Stimulated activated CD8-positive, alpha-beta memory T cell treated with anti-CD3 and anti-CD28 coated beads, Interleukin-15, amount 100 ng/mL, for 1 hour (primary cell): ENCODE data around the gene PNMA8C.
"Not testable (repeated sequence)": the region's sequence is repeated elsewhere in the genome, so short reads cannot be mapped to it uniquely, and the experiment has no call there.

Source experiments
- DNase-seq: peaks from one replicate; pipeline ENCODE4 v3.0.0-alpha.2; 2020; ENCODE audit warnings: low read depth

Gene PNMA8C

DNA sequence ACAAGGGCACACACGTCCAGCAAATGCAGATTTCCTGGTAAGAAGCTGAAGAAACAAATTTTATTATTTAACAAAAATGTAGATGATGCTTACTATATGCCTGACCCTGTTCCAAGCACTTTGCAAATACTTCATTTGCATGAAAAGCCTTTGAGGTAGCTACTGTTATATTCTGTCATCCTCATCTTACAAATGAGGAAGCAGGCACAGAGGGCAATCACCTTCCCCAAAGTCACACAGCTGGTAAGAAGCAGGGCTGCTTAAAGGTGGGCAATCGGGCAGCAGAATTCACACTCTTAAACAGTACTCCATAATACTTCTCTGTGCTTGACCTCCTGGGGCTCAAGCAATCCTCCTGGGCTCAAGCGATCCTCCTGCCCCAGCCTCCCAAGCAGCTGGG lies 18.3 kb upstream of the PNMA8C start:
- no peak for DNase-seq

DNA sequence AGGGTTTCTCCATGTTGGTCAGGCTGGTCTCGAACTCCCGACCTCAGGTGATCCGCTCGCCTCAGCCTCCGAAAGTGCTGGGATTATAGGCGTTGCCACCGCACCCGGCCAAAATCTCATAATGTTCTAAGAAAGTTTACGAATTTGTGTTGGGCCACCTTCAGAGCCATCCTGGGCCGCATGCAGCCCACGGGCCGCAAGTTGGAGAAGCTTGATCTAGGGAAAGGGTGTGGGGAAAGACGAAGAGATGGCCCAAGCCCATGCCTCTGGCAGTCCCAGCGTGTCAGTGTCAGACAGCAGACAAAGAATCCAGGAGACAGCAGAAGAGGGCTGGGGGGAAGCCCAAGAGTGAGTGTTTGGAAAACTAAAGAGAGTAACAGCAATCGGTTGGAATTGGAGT lies 17.3 kb upstream of the PNMA8C start:
- DNase-seq: no peak

DNA sequence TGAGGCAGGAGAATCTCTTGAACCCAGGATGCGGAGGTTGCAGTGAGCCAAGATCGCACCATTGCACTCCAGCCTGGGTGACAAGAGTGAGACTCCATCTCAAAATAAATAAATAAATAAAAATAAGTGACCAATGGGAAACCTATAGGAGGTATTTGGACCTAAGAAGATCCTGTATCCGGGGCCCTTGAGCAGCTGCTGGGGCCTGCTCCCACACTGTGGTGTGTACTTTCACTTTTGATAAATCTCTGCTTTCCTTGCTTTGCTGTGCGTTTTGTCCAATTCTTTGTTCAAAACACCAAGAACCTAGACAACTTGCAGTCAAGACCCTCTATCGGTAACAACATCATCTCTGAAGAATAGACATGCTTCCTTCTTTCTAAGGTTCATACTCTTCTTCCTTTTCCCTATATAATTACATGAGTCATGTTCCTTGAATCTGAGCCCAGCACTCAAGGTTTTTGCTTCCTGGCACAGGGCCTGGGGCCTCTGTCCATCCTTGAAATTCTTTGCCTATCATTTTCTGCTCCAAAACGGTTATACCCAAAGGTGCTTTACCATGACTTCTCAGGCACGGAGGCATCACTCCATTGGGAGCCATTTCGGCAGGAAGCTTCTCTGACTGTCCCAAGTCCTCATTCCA lies 14.2 kb upstream of the PNMA8C start:
- no peak for DNase-seq

DNA sequence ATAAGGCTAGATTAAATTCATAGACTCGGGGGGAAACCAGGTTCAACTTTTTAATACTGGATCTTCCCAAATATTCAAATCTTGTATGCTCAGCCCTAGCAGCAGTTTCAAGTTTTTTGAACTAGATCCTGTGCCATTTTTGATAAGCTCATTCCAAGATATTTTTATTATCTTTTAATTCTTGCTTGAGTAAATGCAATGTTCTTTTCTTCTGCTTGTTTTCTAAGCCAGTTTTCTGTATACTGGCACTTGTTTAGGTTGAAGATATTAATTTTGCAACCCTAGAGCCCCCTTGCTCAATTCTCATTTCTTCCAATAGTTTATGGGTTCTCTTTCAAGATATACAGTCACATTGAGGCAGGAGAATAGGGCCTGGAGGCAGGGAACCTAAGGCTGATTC lies 13.1 kb upstream of the PNMA8C start:
- DNase-seq: no peak

DNA sequence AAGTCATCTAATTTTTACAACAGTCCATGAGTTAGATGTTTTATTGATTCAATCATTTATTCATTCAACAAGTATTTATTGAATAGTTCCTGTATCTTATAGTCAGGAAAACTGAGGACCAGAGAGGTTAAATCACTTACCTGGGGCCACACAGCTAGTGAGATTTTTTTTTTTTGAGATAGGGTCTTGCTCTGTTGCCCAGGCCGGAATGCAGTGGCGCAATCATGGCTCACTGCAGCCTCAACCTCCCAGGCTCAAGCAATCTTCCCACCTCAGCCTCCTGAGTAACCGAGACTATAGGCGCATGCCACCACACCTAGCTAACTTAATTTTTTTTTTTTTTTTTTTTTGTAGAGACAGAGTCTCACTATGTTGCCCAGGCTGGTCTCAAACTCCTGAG lies 7.0 kb upstream of the PNMA8C start:
- not testable (repeated sequence) for DNase-seq

DNA sequence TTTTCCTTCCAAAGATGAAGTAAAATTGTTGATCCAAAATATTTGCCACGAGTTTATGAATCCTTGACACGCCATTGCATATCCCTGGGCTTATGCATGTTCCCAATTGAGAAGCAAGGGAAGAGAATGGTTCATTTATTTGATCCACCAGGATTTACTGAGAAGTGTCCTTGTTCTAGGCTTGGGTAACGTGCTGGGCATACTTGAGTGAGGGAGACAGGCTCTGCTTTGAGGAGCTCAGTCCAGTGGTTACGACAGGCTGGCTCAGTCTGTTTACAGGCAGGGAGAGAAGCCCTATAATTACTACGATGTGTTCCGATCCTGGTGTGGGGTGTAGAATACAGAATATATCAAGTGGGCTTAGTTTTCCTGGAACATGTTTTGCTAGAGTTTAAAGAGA lies 6.3 kb upstream of the PNMA8C start:
- DNase-seq: no peak

DNA sequence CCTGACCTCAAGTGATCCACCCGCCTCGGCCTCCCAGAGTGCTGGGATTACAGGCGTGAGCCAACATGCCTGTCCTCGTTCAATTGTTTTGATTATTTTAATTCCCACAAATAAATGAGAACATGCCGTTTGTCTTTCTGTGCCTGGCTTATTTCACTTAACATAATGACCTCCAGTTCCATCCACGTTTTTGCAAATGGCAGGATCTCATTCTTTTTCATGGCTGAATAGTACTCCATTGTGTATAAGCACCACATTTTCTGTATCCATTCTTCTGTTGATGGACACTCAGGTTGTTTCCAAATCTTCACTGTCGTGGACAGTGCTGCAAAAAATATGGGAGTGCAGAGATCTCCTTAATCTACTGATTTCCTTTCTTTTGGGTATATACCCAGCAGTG lies 4.7 kb upstream of the PNMA8C start:
- DNase-seq: not testable (repeated sequence)

DNA sequence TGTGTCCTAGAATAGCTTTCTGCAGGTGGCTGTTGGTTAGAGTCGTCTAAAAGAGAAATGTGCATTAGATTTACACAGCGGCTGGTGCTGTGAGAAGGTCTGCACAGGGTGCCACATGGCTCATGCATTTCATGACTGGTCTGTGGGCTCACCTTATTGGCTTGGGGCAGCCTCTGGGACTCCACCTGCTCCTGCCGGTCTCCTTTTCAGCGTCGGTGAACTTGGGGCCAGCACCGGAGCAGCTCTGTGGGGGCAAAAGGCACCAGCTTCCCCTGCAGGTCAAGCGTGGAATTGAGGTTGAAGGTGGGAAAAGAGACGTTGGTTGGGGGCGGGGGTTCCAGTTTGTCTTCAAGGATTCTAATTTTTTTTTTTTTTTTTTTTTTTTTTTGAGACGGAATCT lies 3.1 kb upstream of the PNMA8C start:
- no peak for DNase-seq

DNA sequence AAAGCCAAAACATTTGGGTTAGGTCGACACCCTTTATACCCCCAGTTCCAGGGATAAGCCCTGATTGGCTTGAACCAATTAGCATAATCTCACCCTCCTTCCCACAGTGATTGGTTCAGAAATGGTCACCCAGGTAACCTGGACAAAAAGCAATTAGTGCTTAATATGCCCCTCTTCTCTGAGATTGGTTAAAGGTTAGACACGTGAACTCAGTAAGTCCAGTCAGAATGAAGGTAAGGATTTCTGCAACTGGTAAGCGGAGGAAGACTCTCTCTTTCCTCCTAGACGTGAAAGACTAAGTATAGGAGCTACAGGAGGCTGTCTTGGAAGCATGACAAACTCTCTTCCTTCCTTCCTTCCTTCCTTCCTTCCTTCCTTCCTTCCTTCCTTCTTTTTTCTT lies 1.3 kb upstream of the PNMA8C start:
- no peak for DNase-seq

DNA sequence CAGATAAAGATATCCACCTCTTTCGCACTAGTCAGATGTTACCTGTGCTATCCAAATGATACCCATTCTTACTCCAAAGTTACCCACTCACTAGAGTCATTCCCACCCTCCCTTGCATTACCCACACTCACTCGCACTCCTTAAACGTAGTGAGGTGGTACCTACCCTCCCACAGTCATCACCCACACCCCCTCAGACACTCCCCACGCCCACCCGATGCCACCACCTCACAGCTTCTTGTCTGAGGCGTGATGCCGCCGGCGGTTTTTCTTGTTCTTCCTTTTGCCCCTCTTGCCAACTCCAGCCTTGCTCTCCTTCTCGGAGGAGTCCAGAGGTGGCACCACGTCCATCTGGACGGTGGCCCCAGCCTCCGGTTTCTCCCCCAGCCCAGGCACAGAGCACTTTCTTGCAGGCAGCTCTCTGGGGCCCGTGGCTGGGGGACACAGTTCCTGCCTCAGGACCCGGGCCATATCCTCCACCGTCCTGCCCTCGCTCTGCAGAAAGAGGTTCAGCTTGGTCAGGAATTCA lies 1.2 kb downstream of the PNMA8C start:
- no peak for DNase-seq

DNA sequence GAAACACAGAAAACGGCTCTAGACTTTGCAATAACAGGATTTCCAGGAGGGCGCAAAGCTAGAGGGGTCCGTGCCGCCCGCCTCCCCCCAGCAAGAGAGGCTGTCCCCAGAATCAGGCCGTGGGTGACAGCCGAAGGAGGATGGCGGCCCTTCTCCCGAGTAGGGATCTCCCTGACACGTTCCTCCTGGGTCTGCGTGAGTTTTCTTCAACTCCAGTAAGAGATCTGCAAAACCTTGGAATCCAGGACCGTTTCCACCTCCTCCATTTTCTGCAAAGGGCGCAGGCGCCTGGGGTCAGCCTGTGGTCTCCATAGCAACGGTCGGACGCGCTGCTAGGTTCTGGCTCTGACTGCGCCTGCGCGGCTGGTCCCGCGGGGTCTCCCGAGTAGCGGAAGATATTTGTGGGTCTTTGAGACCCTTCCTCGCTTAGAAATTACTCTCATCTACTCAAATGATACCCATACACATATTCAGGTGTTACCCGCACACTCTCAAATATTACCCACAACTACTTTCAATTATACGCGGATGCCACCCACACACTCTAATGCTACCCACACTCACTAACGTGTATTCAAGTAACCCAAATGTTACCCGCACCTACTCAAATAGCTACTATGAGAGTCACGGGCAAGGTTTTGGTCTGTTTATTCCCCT lies 2.1 kb downstream of the PNMA8C start:
- no peak for DNase-seq

DNA sequence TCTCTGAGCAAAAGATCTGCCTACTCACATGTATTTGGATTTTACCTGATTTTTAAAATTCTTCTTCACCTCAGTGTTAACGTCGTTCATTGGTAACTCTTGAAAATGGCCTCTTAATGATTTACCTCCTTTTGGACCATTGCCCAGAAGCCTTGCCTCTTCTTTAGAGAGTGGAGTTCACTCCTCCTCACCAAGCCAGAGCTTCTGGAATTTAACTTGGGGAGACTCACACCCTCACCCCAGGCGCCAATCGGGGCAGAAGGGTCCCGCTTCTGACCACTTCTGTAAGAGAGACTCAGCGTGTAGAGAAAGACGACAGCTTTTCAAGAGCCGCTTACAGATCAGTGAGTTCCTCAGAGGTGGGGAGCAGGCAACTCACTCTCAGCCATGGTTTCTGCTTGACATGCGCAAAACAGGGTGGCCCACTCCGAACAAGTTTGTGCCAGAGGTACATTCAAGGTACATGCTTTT lies 2.7 kb downstream of the PNMA8C start:
- DNase-seq: no peak

DNA sequence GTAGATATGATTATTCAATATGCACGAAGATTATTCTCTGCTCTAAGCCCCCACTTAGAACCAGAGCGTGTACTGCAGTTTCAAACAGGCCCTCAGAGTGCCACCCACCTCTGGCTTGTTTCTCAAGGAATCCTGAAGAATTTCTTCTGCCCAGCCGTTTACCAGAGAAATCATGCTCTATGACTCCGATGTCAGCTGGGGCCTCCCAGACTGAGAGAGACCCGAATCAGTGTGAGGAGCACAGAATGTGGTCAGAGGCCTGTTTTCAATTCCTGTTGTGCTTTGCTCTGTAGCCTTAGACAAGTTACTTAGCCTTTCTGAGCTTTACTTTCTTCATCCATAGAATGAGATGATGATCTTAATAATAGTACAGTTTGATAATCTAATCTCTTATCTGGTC lies 5.5 kb downstream of the PNMA8C start:
- DNase-seq: no peak

DNA sequence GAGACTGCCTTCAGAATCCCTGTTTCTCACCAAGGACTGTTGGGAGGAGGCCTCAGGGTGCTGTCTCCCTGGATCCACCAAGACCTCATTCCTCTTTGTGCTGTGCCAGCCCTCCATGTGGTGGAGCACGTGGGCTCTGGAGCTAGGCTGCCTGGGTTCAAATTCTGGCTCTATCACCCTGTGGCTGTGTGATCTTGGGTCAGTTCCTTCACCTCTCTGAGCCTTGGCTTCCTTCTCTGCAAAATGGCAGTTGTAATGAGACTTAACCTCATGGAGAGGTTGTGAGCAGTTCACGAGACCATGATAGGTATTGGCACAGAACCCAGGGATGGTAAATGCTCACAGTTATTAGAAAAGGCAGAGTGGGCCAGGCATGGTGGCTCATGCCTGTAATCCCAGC lies 6.4 kb downstream of the PNMA8C start:
- DNase-seq: no peak

DNA sequence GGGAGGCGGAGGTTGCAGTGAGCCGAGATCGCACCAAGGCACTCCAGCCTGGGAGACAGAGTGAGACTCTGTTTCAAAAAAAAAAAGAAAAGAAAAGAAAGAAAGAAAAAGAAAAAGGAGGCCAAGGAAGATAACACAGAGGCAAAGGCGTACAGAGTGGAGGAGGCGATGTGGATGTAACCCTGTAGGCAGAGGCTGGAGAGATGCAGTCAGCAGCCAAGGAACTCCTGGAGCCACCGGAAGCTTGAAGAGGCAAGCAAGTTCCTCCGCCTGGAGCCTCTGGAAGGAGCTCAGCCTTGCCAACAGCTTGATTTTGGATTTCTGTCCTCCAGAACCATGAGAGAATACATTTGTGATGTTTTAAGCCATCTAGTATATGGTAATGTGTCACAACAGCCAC lies 8.7 kb downstream of the PNMA8C start:
- no peak for DNase-seq

DNA sequence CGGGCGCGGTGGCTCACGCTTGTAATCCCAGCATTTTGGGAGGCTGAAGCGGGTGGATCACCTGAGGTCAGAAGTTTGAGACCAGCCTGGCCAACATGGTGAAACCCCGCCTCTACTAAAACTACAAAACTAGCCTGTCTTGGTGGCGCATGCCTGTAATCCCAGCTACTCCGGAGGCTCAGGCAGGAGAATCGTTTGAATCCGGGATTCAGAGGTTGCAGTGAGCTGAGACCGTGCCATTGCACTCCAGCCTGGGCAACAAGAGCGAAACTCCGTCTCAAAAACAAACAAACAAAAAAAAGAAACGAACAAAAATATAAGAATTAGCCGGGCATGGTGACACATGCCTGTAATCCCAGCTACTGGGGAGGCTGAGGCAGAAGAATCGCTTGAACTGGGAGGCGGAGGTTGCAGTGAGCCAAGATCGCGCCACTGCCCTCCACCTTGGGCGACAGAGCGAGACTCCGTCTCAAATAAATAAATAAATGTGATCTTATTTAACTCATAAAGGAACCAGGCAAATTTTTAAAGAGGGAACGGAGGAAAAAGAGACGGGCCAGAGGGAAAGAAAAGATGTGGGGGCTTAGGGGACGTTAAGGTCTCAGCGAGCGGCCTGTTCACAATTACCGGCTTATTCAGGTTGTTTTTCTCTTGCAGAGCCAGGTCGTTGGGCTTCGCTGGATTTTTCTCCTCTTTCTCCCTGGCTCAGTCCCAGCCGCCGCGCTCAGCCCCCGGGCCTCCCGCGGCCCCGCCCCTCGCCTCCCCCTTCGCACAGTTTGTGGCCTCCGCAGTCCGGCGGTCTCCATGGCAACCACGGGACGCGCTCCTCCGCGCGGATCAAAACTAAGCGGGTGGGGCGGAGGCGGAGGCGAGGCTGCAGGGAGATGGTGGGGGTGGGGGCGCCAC lies 12.7 kb downstream of the PNMA8C start:
- DNase-seq: not testable (repeated sequence)

DNA sequence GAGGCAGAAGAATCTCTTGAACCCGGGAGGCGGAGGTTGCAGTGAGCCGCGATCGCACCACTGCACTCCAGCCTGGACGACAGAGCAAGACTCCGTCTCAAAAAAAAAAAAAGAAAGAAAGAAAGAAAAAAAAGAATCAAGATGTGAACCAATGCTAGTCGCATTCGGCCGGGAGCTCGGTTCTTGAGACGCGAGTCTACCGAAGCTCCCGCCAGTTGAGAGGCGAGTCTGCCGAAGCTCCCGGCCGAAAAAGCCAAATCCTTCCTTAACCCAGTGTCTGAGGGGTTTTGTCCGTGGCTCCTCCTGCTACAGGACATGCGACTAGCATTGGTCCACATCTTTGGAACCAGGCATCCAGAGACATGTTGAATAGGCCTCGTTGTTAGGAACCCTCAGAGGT lies 13.8 kb downstream of the PNMA8C start:
- DNase-seq: not testable (repeated sequence)

DNA sequence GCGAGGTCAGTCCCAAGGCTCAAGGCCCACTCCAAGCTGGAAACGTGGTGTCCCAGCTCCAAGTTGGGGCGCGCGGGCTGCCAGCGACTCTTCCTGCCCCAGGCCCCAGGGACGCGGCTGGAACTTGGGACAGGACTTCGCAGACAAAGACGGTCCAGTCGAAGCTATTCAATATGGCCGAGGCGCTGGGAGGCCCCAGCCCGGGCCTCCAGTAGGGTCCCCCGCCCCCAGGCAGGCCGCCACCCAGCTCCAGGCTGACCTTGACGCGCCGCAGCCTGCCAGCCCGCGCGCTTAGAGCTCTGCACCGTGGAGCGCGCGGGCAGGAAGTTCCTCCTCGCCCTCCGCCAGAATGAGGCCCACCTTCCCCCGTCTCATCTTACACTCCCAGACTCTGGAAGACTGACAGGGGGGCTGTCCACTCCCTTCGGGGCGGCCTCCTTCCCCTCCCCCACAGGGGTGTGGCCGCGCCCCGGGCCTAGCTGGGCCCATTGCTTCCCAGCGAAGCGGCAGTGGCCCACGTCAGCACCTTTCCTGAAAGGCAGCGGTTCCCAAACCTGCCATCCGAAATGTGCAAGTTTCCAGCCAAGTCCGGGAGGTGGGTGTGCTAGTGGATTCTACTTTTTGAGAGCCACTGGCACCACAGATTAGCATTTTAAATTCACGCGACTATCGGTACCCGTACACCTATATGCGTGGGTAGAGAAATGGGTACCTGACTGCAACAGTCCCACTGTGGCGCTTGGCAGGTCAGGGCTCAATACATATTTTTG lies 15.3 kb downstream of the PNMA8C start, which contains the start of gene CCDC8:
CCDC8 (minus strand) TSS at position 303 of the 770 bp plus-strand sequence. CDS start 754 bp downstream, outside the sequence.
- DNase-seq: no peak

DNA sequence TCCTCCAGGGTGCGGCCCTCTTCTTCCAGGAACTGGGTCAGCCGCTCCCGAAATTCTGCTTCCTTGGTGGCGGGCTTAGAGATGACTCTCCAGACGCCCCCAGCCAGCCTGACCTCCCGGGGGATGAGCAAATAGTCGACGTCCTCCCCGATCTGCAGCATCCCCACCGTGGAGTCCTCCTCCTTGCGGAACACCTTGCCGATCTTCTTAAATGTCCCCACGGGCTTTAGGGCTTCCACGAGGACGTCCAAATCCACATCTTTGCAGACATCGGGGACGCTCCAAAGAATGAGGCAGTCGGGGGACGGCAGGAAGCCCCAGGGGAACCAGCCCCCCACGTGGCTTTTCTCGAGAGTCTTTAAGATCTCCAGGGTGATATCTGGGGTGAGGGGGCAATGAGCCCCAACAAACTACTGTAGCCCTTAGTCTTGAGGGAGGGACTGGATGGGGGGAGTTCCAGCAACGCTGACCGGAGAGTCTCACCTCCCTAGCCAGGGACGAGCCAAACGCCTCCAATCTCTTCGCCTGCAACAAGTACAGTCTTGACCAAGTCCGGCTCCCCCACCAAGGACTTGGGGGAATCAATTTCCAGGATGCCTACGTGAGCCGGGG lies 16.0 kb downstream of the PNMA8C start:
- DNase-seq: no peak

DNA sequence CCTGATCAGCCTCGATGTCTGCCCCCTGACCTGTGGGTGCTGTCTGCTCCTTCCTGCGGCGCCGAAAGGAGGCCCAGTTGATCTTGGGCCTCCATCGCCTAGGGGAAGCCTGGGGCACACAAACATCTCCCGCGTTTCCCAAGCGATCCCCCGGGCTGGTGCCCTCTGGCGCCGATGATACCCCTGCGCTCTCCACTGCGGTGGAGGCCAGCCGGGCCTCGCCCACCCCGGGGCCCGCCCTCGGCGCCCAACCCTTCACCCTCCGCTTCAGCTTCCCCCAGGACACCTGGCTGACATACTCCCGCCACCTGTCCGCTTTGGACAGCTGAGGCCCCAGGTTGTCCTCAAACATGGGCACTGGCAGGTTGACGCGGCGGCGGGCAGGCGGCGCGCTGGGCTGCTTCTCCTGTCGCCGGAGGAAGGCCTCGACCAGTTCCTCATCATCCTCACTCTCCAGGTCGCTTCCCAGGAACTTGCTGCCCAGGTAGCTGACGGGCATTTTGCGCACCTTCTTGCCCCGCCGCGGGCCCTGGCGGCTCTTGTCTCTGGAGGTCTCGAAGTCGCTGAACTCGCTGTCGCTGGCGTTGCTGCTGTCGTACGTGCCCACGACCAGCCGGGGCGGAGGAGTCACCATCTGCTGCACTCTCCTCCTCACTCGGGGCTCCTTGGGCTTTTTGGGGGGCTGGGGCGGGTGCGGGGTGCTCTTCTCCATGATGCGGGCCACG lies 16.6 kb downstream of the PNMA8C start:
- DNase-seq: no peak
